GM12878 (cell line): Measurements from ENCODE around the gene GJA4. TPM values are rescaled to one million over a fixed set of nuclear protein-coding genes. Genes with fewer than 3 reads are reported as not detected.

ENCODE experiments used
- ATAC-seq: fragments of 200-7000 bp; cut with Tn5 transposase; 3 replicates; pipeline ENCODE4 v1.9.1; 2020; ENCODE audit warnings: mild to moderate bottlenecking, moderate library complexity
- BruUV-seq: library from RNA; stranded (reverse); fragments of 400-500 nt; replicated peaks from 2 replicates; lab custom pipeline; 2021; lab: Mats Ljungman, UMichigan
- CTCF ChIA-PET: fragments of 300-600 bp; sonication (Branson Sonifier 250); formaldehyde crosslinking; extraction: SDS; loops from one replicate; lab custom pipeline; 2021; ENCODE audit warnings: inconsistent platforms; lab: Yijun Ruan, JAX
- POLR2A ChIA-PET: fragments of 350-600 bp; formaldehyde crosslinking; extraction: SDS; loops from one replicate; lab custom pipeline; 2021; ENCODE audit warnings: inconsistent platforms; lab: Charles Lee
- RAD21 ChIA-PET: fragments of 300-600 bp; sonication (Branson Sonifier 250); formaldehyde crosslinking; loops from one replicate; lab custom pipeline; 2023; ENCODE audit warnings: antibody characterized with exemption; ENCODE audit not compliant: unreplicated experiment; lab: Charles Lee
- SMC1A ChIA-PET: fragments of 300-600 bp; sonication (Branson Sonifier 250); formaldehyde crosslinking; loops from one replicate; lab custom pipeline; 2023; ENCODE audit not compliant: unreplicated experiment, uncharacterized antibody; lab: Charles Lee
- DNase-seq: peaks from one replicate; pipeline ENCODE4 v3.0.0-alpha.2; 2011; ENCODE audit warnings: low read depth, low spot score
- FAIRE-seq: peaks from 3 replicates; lab custom pipeline; 2011; peaks lifted over from hg19 to GRCh38; lab: Jason Lieb, UNC
- H2AFZ ChIP-seq: 2 replicates; pipeline ENCODE4 v1.6.0; 2011; ENCODE audit warnings: low read depth, low read length, control low read depth; ENCODE audit not compliant: control insufficient read depth
- H3K27ac ChIP-seq: 2 replicates; pipeline ENCODE4 v1.5.1; 2011; ENCODE audit warnings: control low read depth; ENCODE audit not compliant: control insufficient read depth, insufficient read depth
- H3K27me3 ChIP-seq, 2 experiments: replicated peaks in 1 of 2; 2 replicates each; pipeline versions ENCODE4 v1.6.0 to v1.6.1; 2011; ENCODE audit warnings: low read length in 1 of 2; ENCODE audit not compliant: control insufficient read depth in 2 of 2, insufficient read depth in 2 of 2
- H3K36me3 ChIP-seq, 2 experiments: 2 replicates each; pipeline ENCODE4 v1.5.1; 2011; ENCODE audit warnings: low read length in 1 of 2; ENCODE audit not compliant: control insufficient read depth in 2 of 2, insufficient read depth in 2 of 2
- H3K4me1 ChIP-seq: 2 replicates; pipeline ENCODE4 v1.6.1; 2011; ENCODE audit warnings: mild to moderate bottlenecking, low read length, moderate library complexity, mixed read lengths; ENCODE audit not compliant: control insufficient read depth, insufficient read depth
- H3K4me2 ChIP-seq: 2 replicates; pipeline ENCODE4 v1.6.0; 2011; ENCODE audit warnings: control low read depth; ENCODE audit not compliant: control insufficient read depth, insufficient read depth
- H3K4me3 ChIP-seq: fragments of 200-600 bp; sonication (generic); 2 replicates; pipeline ENCODE4 v1.5.1; 2016
- H3K79me2 ChIP-seq: 2 replicates; pipeline ENCODE4 v1.6.0; 2011; ENCODE audit warnings: low read length; ENCODE audit not compliant: control insufficient read depth, insufficient read depth
- H3K9ac ChIP-seq: 2 replicates; pipeline ENCODE4 v1.8.0; 2011; ENCODE audit warnings: low read length, control low read depth, mixed read lengths; ENCODE audit not compliant: control insufficient read depth, insufficient read depth
- H3K9me3 ChIP-seq: replicated peaks from 3 replicates; pipeline ENCODE4 v1.5.1; 2011; ENCODE audit warnings: mild to moderate bottlenecking, low read length; ENCODE audit not compliant: control insufficient read depth, insufficient read depth
- H4K20me1 ChIP-seq: 2 replicates; pipeline ENCODE4 v1.6.0; 2011; ENCODE audit not compliant: control insufficient read depth, insufficient read depth
- EGR1 ChIP-seq, 2 experiments: IDR thresholded peaks; 1 replicate in 1 of 2; 2 replicates in 1 of 2; pipeline ENCODE4 v1.6.1; 2011 to 2012; ENCODE audit warnings: low read depth in 2 of 2, low read length in 2 of 2, borderline replicate concordance in 1 of 2, mild to moderate bottlenecking in 1 of 2, moderate library complexity in 1 of 2
- HDGF ChIP-seq: fragments of 450-650 bp; IDR thresholded peaks from 2 replicates; pipeline ENCODE4 v1.6.1; 2016; ENCODE audit warnings: antibody characterized with exemption
- IKZF1 ChIP-seq: fragments of 450-650 bp; conservative IDR thresholded peaks from 2 replicates; pipeline ENCODE4 v1.6.1; 2017; ENCODE audit warnings: antibody characterized with exemption, mild to moderate bottlenecking
- NR2F1 ChIP-seq: fragments of 450-650 bp; conservative IDR thresholded peaks from 2 replicates; pipeline ENCODE4 v1.6.1; 2017; ENCODE audit warnings: mild to moderate bottlenecking
- ZNF622 ChIP-seq: fragments of 450-650 bp; IDR thresholded peaks from 2 replicates; pipeline ENCODE4 v1.6.1; 2017; ENCODE audit warnings: mild to moderate bottlenecking, inconsistent platforms
- ZZZ3 ChIP-seq: IDR thresholded peaks from 2 replicates; pipeline ENCODE4 v1.6.1; 2011; ENCODE audit warnings: low read depth; ENCODE audit not compliant: control insufficient read depth, insufficient read length
- WGBS: methylation state at CpG from one replicate; pipeline ENCODE4 v1.1.6; 2016; ENCODE audit warnings: low lambda C conversion rate; ENCODE audit not compliant: insufficient replicate concordance, insufficient coverage; ENCODE audit errors: missing lambda C conversion rate; 5-methylcytosine and 5-hydroxymethylcytosine counted together
- in situ Hi-C: fragments of 300-500 bp; cut with MboI; formaldehyde crosslinking; loops from 9 replicates; pipeline ENCODE4 v1.14.3; 2018; ENCODE audit warnings: mixed read lengths
- intact Hi-C: fragments of 100-400 bp; cut with micrococcal nuclease; formaldehyde crosslinking; loops from one replicate; pipeline ENCODE4 v1.14.2; 2022; ENCODE audit not compliant: unreplicated experiment
- polyA plus RNA-seq, 11 experiments: library from polyadenylated mRNA; depleted of rRNA in 4 of 11; unstranded in 6 of 11; stranded (reverse) in 5 of 11; fragments of >200 nt; fragmentation: Nextera tagmentation in 4 of 11; fragmentation: Illumina TruSeq in 1 of 11; extraction: Ambion mirVana in 4 of 11; extraction: Trizol in 1 of 11; gene quantifications; 1 replicate in 1 of 11; 2 replicates in 10 of 11; pipeline versions ENCODE4 v1.2.1 to v1.2.3, GENCODE V29; 2011 to 2016; ENCODE audit warnings: inconsistent platforms in 2 of 11, missing spikeins in 2 of 11, low read depth in 1 of 11
- total RNA-seq, 4 experiments: library from RNA; depleted of rRNA in 3 of 4; stranded (reverse); fragments of >200 nt in 3 of 4; fragmentation: Illumina TruSeq in 1 of 4; extraction: Trizol in 1 of 4; gene quantifications; 2 replicates each; pipeline versions ENCODE4 v1.2.1 to v1.2.3, GENCODE V29; 2013 to 2021
- TF ChIP-seq, protein P1 (sequence below): IDR thresholded peaks from 2 replicates; pipeline ENCODE4 v1.6.1; 2012; ENCODE audit warnings: low read depth, low read length, improper control_type of control experiment

The GJA4 gene
- total and polyA plus RNA-seq, 10 of the 15 experiments (the other 5 are each of a cell fraction or from before 2014, with no cell fraction given) = 0.09 to 0.18 TPM; not detected in 8

DNA sequence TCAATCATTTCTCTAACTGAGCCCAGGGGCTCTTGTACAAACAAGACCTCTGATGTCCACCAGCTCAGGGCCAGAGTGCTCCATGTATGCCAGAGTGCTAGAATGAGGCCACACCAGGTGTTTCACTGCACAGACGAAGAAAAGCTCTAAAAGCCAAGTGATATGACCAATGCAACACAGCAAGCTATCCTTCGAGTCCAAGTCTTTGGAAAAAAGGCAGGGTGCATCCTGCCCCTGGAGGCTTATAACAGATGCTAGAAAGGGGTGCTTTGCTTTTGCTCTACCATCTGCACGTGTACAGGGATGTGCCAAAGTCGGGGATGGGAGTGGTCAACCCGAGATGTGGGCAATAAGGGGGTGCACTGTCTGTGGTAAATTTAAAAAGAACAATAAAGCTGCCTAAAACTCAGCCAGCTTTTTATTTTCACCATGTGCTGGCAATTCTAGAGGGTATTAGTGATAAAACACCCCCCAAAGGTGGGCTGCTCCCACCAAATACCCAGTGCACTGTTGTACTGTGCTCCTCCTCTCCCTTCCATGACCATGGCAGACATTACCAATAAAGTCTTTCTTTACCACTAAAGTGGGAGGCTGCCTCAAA is 34.6 kb downstream of the GJA4 start:
- H4K20me1 ChIP-seq = no peaks in the 10 kb centered on the region
- ChIA-PET POLR2A (no interaction called here), CTCF (interaction anchor here (0.7 to 1.6 kb wide), 2 partner anchors 11 to 101 kb away, joined by 3 to 5 read pairs; no protein-coding TSS in a partner anchor), SMC1A (no interaction called here), RAD21 (no interaction called here)
- FAIRE-seq (no peak), DNase-seq (no peak), ATAC-seq (no peak)
- H3K27ac ChIP-seq = no peak overlapping the region
- no peak overlapping the region for H3K4me2 ChIP-seq
- intact Hi-C loops = no loop called here
- no peaks in the 10 kb centered on the region for H3K4me1 ChIP-seq
- BruUV-seq = no TSS peak
- no peak overlapping the region for H2AFZ ChIP-seq
- H3K79me2 ChIP-seq = no peaks in the 10 kb centered on the region
- no peaks in the 10 kb centered on the region for H3K9me3 ChIP-seq
- H3K9ac ChIP-seq = no peak overlapping the region
- no peak for TF ChIP-seq NR2F1
- in situ Hi-C loops = no loop called here
- 25% methylated on average over 5 of the region's 5 CpGs for WGBS
- no peak overlapping the region for H3K4me3 ChIP-seq
- H3K36me3 ChIP-seq = no peaks in the 10 kb centered on the region
- no peaks in the 10 kb centered on the region for H3K27me3 ChIP-seq

DNA sequence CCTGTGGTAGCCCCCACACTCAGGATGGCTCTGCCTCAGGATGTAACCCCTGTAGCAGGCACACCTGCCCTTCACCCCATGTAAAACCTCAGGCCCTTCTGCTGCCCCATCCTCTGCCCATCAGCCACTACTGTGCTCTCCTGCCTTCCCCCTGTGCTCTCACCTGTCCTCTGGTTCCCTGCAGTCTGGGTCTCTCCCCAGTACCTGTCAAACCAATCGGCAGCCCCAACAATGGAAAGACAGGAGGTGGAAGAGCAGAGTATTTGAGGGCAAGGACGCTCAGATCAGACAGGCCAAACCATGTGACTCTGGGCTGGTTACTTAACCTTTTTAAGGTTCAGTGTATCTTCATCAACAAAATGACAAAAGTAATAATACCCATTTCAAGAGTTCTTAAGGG is 35.8 kb downstream of the GJA4 start:
- ATAC-seq (no peak), DNase-seq (no peak), FAIRE-seq (no peak)
- H3K4me3 ChIP-seq = no peak overlapping the region
- H3K79me2 ChIP-seq = no peaks in the 10 kb centered on the region
- intact Hi-C loops (no loop called here), in situ Hi-C loops (no loop called here)
- BruUV-seq = no TSS peak
- 40% methylated on average over 2 of the region's 2 CpGs for WGBS
- no peak overlapping the region for H2AFZ ChIP-seq
- no peak overlapping the region for H3K9ac ChIP-seq
- H3K27ac ChIP-seq = no peak overlapping the region
- no peaks in the 10 kb centered on the region for H4K20me1 ChIP-seq
- no peak overlapping the region for H3K4me2 ChIP-seq
- ChIA-PET POLR2A (no interaction called here), RAD21 (no interaction called here), SMC1A (no interaction called here), CTCF (no interaction called here)
- H3K27me3 ChIP-seq = no peaks in the 10 kb centered on the region
- H3K36me3 ChIP-seq = no peaks in the 10 kb centered on the region
- TF ChIP-seq, protein P1, sequence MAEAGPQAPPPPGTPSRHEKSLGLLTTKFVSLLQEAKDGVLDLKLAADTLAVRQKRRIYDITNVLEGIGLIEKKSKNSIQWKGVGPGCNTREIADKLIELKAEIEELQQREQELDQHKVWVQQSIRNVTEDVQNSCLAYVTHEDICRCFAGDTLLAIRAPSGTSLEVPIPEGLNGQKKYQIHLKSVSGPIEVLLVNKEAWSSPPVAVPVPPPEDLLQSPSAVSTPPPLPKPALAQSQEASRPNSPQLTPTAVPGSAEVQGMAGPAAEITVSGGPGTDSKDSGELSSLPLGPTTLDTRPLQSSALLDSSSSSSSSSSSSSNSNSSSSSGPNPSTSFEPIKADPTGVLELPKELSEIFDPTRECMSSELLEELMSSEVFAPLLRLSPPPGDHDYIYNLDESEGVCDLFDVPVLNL = no peak
- no peak for TF ChIP-seq HDGF
- no peak for TF ChIP-seq IKZF1
- TF ChIP-seq ZNF622 = no peak
- no peak for TF ChIP-seq EGR1 (IDR thresholded peaks at IDR 0.05; ENCODE audit: borderline replicate concordance in 1 of 2, low read depth in 2 of 2, low read length in 2 of 2)
- TF ChIP-seq ZZZ3 = no peak
- no peaks in the 10 kb centered on the region for H3K9me3 ChIP-seq
- H3K4me1 ChIP-seq = no peaks in the 10 kb centered on the region
